HepG2 (cell line): ENCODE data around the gene ZNF764. TPM values are rescaled to one million over a fixed set of nuclear protein-coding genes. Genes with fewer than 3 reads are reported as not detected.

Experiments
- AKAP8 ChIP-seq: sonication (generic); formaldehyde crosslinking; IDR thresholded peaks from 2 replicates; pipeline ENCODE4 v1.5.1; 2020; ENCODE audit warnings: mild to moderate bottlenecking, missing genetic modification reagents
- DZIP1 ChIP-seq: sonication (generic); formaldehyde crosslinking; IDR thresholded peaks from 2 replicates; pipeline ENCODE4 v1.5.0; 2020; ENCODE audit warnings: mild to moderate bottlenecking, missing genetic modification reagents
- ETV5 ChIP-seq: IDR thresholded peaks from 2 replicates; pipeline ENCODE4 v1.6.1; 2018; ENCODE audit warnings: missing biosample characterization, missing genetic modification reagents, inconsistent platforms, borderline replicate concordance
- HNRNPL ChIP-seq: fragments of 200-400 bp; formaldehyde crosslinking; IDR thresholded peaks from 2 replicates; pipeline ENCODE4 v1.6.1; 2017; ENCODE audit warnings: mild to moderate bottlenecking, low read depth, low read length
- KLF16 ChIP-seq, 2 experiments: sonication (generic) in 1 of 2; formaldehyde crosslinking in 1 of 2; IDR thresholded peaks; 2 replicates each; pipeline versions ENCODE4 v1.6.1 to v1.8.0; 2016 to 2023; ENCODE audit warnings: missing genetic modification reagents in 2 of 2, missing compliant biosample characterization in 1 of 2
- LCORL ChIP-seq, 2 experiments: fragments of 450-650 bp in 1 of 2; sonication (generic) in 1 of 2; formaldehyde crosslinking in 1 of 2; IDR thresholded peaks; 2 replicates each; pipeline versions ENCODE4 v1.5.0 to v1.6.1; 2017 to 2020; ENCODE audit warnings: antibody characterized with exemption in 1 of 2, missing genetic modification reagents in 1 of 2
- MAFG ChIP-seq: sonication (generic); formaldehyde crosslinking; IDR thresholded peaks from 2 replicates; pipeline ENCODE4 v1.5.1; 2020; ENCODE audit warnings: mild to moderate bottlenecking, missing genetic modification reagents
- MAZ ChIP-seq, 2 experiments: sonication (generic) in 1 of 2; formaldehyde crosslinking in 1 of 2; IDR thresholded peaks; 2 replicates each; pipeline versions ENCODE4 v1.5.0 to v1.6.1; 2012 to 2020; ENCODE audit warnings: low read depth in 2 of 2, mild to moderate bottlenecking in 2 of 2, borderline replicate concordance in 1 of 2, improper control_type of control experiment in 1 of 2, low read length in 1 of 2, missing genetic modification reagents in 1 of 2, moderate library complexity in 1 of 2
- MBD4 ChIP-seq: IDR thresholded peaks from 2 replicates; pipeline ENCODE4 v1.6.1; 2012; ENCODE audit warnings: low read length, inconsistent platforms, borderline replicate concordance
- MEF2D ChIP-seq: sonication (generic); formaldehyde crosslinking; IDR thresholded peaks from 2 replicates; pipeline ENCODE4 v1.5.1; 2020; ENCODE audit warnings: mild to moderate bottlenecking, missing genetic modification reagents
- MTA1 ChIP-seq: sonication (generic); formaldehyde crosslinking; IDR thresholded peaks from 2 replicates; pipeline ENCODE4 v1.4.0; 2020; ENCODE audit warnings: missing genetic modification reagents, mild to moderate bottlenecking, borderline replicate concordance
- MTERF4 ChIP-seq: sonication (generic); formaldehyde crosslinking; IDR thresholded peaks from 2 replicates; pipeline ENCODE4 v1.8.0; 2023; ENCODE audit warnings: mild to moderate bottlenecking, missing genetic modification reagents
- RBFOX2 ChIP-seq: fragments of 200-400 bp; formaldehyde crosslinking; IDR thresholded peaks from 2 replicates; pipeline ENCODE4 v1.6.1; 2017; ENCODE audit warnings: low read depth, mild to moderate bottlenecking, low read length
- WIZ ChIP-seq: sonication (generic); formaldehyde crosslinking; IDR thresholded peaks from 2 replicates; pipeline ENCODE4 v1.5.1; 2020; ENCODE audit warnings: mild to moderate bottlenecking, missing genetic modification reagents
- ZBTB7B ChIP-seq: sonication (generic); formaldehyde crosslinking; IDR thresholded peaks from 2 replicates; pipeline ENCODE4 v1.4.0; 2020; ENCODE audit warnings: missing genetic modification reagents
- ZFP1 ChIP-seq: IDR thresholded peaks from 2 replicates; pipeline ENCODE4 v1.6.1; 2016
- ZMYM3 ChIP-seq: sonication (generic); formaldehyde crosslinking; IDR thresholded peaks from 2 replicates; pipeline ENCODE4 v1.5.1; 2020; ENCODE audit warnings: mild to moderate bottlenecking, missing genetic modification reagents
- ZNF441 ChIP-seq: sonication (generic); formaldehyde crosslinking; IDR thresholded peaks from 2 replicates; pipeline ENCODE4 v1.7.0; 2021; ENCODE audit warnings: missing genetic modification reagents, borderline replicate concordance
- ZNF652 ChIP-seq: IDR thresholded peaks from 2 replicates; pipeline ENCODE4 v1.6.1; 2016; ENCODE audit warnings: low read depth, borderline replicate concordance
- ZNF788 ChIP-seq: sonication (generic); formaldehyde crosslinking; IDR thresholded peaks from 2 replicates; pipeline ENCODE4 v1.5.0; 2020; ENCODE audit warnings: mild to moderate bottlenecking, missing genetic modification reagents, borderline replicate concordance
- ZSCAN31 ChIP-seq: sonication (generic); formaldehyde crosslinking; IDR thresholded peaks from 2 replicates; pipeline ENCODE4 v1.5.0; 2020; ENCODE audit warnings: low read depth, mild to moderate bottlenecking, missing genetic modification reagents
- polyA plus RNA-seq, 8 experiments: library from polyadenylated mRNA; depleted of rRNA in 3 of 8; stranded (reverse) in 7 of 8; unstranded in 1 of 8; fragments of >200 nt; fragmentation: Illumina TruSeq in 4 of 8; extraction: Trizol in 4 of 8; gene quantifications; 2 replicates each; pipeline versions ENCODE4 v1.2.1 to v1.2.3, GENCODE V29; 2011 to 2016; ENCODE audit warnings: low read depth in 4 of 8, missing spikeins in 1 of 8, mixed read lengths in 1 of 8; ENCODE audit not compliant: insufficient read depth in 1 of 8
- total RNA-seq, 5 experiments: library from RNA; depleted of rRNA; stranded (reverse); fragments of >200 nt; fragmentation: Illumina TruSeq; extraction: Trizol; gene quantifications; 2 replicates each; pipeline ENCODE4 v1.2.3, GENCODE V29; 2016; ENCODE audit warnings: low read depth in 1 of 5
- TF ChIP-seq, protein P1 (sequence below): sonication (generic); formaldehyde crosslinking; IDR thresholded peaks from 2 replicates; pipeline ENCODE4 v1.9.0; 2022; ENCODE audit warnings: low read depth, missing genetic modification reagents

ZNF764 gene
- total and polyA plus RNA-seq, 2 of the 13 experiments (the other 11 are each of a cell fraction or from before 2014, with no cell fraction given) = 4.1 to 9.1 TPM

DNA sequence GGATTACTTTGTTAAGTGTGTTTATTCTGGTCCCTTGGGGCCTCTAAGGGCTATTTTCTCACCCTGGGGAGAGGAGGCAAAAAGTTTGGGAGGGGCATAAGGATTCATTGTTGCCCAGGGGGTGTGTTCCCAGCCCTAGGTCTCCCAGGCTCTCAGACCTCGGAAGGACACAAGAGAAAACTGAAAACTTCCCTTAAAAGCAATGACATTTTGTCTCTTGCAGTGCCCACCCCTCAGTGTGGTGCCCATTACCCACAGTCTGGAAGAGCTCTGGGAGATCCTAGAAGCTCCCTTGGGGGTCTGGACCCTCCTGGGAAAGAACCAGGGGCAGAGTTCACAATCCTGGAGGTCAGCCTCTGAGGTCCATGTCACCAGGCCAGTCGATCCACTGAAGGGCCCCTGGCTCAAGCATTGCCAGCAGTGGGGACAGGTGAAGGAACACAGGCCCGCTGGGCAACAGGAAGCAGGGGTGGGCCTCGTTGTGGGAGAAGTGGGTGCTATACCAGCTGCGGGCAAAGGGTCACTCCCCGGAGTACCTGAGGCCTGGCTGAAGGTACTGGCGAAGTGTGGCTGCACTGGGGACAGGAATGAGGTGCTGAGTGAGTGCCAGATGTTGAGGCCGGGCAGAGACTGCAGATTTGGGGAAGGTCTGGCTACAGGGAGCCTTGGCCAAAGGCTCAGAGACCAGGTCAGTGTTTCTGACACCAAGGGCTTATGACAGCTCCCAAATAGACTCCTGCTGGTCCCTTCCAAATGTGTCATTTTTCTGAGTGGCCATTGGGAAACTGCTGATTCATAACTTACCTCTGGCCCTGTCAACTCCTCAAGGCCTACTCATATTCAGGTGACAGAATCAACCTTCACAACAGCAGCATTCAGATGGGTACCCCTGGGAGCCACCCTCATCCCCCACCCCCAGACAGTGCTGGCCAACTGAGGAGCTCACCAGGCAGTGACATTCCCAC, 18.9 kb downstream of the ZNF764 start (continued):
- TF ChIP-seq DZIP1 (CRISPR knock-in tag) = no peak
- TF ChIP-seq MEF2D (CRISPR knock-in tag) = peak; percentile 66; the same call in 1 of the 2 replicates
- no peak for TF ChIP-seq ZNF652 (CRISPR knock-in tag)
- TF ChIP-seq WIZ = 0 out of 2 replicates have a peak, but pooled peaks have one; percentile 40
- TF ChIP-seq MTA1 (CRISPR knock-in tag) = 0 out of 2 replicates have a peak, but pooled peaks have one; percentile 35
- TF ChIP-seq ZMYM3 (CRISPR knock-in tag) = 0 out of 2 replicates have a peak, but pooled peaks have one; percentile 48
- TF ChIP-seq KLF16 (CRISPR knock-in tag; IDR thresholded peaks at IDR 0.05) = no peak
- TF ChIP-seq MBD4 = no peak
- TF ChIP-seq MAZ (IDR thresholded peaks at IDR 0.05; ENCODE audit: borderline replicate concordance, low read depth, low read length) = no peak
- TF ChIP-seq MAZ (CRISPR knock-in tag; IDR thresholded peaks at IDR 0.05; ENCODE audit: low read depth) = 0 out of 2 replicates have a peak, but pooled peaks have one; percentile 30
- TF ChIP-seq MTERF4 (CRISPR knock-in tag) = 0 out of 2 replicates have a peak, but pooled peaks have one; percentile 20
- peak; percentile 75; the same call in 1 of the 2 replicates for TF ChIP-seq HNRNPL
- no peak for TF ChIP-seq ZNF441 (CRISPR knock-in tag)
- 0 out of 2 replicates have a peak, but pooled peaks have one; percentile 68 for TF ChIP-seq ZSCAN31 (CRISPR knock-in tag)
- no peak for TF ChIP-seq LCORL (IDR thresholded peaks at IDR 0.05)
- 0 out of 2 replicates have a peak, but pooled peaks have one; percentile 28 for TF ChIP-seq LCORL (CRISPR knock-in tag; IDR thresholded peaks at IDR 0.05)
- peak; percentile 14; the same call in 1 of the 2 replicates for TF ChIP-seq ETV5 (CRISPR knock-in tag)
- TF ChIP-seq, protein P1, sequence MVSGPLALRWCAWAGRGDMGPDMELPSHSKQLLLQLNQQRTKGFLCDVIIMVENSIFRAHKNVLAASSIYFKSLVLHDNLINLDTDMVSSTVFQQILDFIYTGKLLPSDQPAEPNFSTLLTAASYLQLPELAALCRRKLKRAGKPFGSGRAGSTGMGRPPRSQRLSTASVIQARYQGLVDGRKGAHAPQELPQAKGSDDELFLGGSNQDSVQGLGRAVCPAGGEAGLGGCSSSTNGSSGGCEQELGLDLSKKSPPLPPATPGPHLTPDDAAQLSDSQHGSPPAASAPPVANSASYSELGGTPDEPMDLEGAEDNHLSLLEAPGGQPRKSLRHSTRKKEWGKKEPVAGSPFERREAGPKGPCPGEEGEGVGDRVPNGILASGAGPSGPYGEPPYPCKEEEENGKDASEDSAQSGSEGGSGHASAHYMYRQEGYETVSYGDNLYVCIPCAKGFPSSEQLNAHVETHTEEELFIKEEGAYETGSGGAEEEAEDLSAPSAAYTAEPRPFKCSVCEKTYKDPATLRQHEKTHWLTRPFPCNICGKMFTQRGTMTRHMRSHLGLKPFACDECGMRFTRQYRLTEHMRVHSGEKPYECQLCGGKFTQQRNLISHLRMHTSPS (CRISPR knock-in tag) = peak; percentile 86; the same call in 1 of the 2 replicates
- peak; percentile 49; the same call in 1 of the 2 replicates for TF ChIP-seq AKAP8 (CRISPR knock-in tag)
- no peak for TF ChIP-seq MAFG
- 0 out of 2 replicates have a peak, but pooled peaks have one; percentile 46 for TF ChIP-seq ZBTB7B (CRISPR knock-in tag)
- TF ChIP-seq ZFP1 (CRISPR knock-in tag) = no peak
- TF ChIP-seq RBFOX2 = 0 out of 2 replicates have a peak, but pooled peaks have one; percentile 40
- peak; percentile 13; the same call in 1 of the 2 replicates for TF ChIP-seq ZNF788 (CRISPR knock-in tag)
